Measurements from ENCODE around the gene SS18L1. TPM values are rescaled to one million over a fixed set of nuclear protein-coding genes. Genes with fewer than 3 reads are reported as not detected.

SS18L1 gene
- total RNA-seq, 1 experiment from 2014 or later = 29.0 TPM

GRCh38 chr20:62216636-62217566 lies 73.3 kb downstream of the SS18L1 start:
- no peak overlapping the region for H3K27ac ChIP-seq
- ChIA-PET CTCF (interaction anchor here (0.6 kb wide), 1 partner anchor 206 kb away, joined by 8 read pairs; no protein-coding TSS in a partner anchor), POLR2A (ENCODE audit: unreplicated experiment) (no interaction called here)
- H3K27me3 ChIP-seq (ENCODE audit: insufficient read depth, low read depth) = peaks cover 81% of the 10 kb centered on the region
- H3K9me3 ChIP-seq (ENCODE audit: insufficient read depth, low read depth) = no peaks in the 10 kb centered on the region
- DNase-seq = no peak
- no peaks in the 10 kb centered on the region for H3K4me1 ChIP-seq (replicated peaks; ENCODE audit: insufficient read depth)
- no TSS peak for BruUV-seq (replicated peaks)
- no peak overlapping the region for H2AFZ ChIP-seq
- intact Hi-C loops (cut with micrococcal nuclease; ENCODE audit: unreplicated experiment) = no loop called here
- no peak for TF ChIP-seq CTCF (conservative IDR thresholded peaks at IDR 0.05)
- no peak for TF ChIP-seq EZH2 (IDR thresholded peaks at IDR 0.05; ENCODE audit: low read depth)
- H3K4me2 ChIP-seq = no peak overlapping the region
- H3F3A ChIP-seq (ENCODE audit: insufficient read depth, low read depth) = peaks cover 9% of the 10 kb centered on the region
- no peak overlapping the region for H3K4me3 ChIP-seq
- no peaks in the 10 kb centered on the region for H3K36me3 ChIP-seq (ENCODE audit: low read depth)
- H3K9me2 ChIP-seq (ENCODE audit: insufficient read depth) = no peaks in the 10 kb centered on the region
- no peaks in the 10 kb centered on the region for H3K79me2 ChIP-seq (ENCODE audit: low read depth)
- peaks cover 10% of the 10 kb centered on the region; the same call in 1 of the 2 replicates for H4K20me1 ChIP-seq (ENCODE audit: insufficient read depth)

GRCh38 chr20:62217913-62218773 lies 74.6 kb downstream of the SS18L1 start:
- ChIA-PET CTCF (no interaction called here), POLR2A (ENCODE audit: unreplicated experiment) (no interaction called here)
- Histone ChIP-seq H2AFZ (no peak overlapping the region), H3F3A (ENCODE audit: insufficient read depth, low read depth) (peaks cover 9% of the 10 kb centered on the region), H3K27me3 (ENCODE audit: insufficient read depth, low read depth) (peaks cover 88% of the 10 kb centered on the region), H4K20me1 (ENCODE audit: insufficient read depth) (peaks cover 10% of the 10 kb centered on the region; the same call in 1 of the 2 replicates), H3K4me2 (no peak overlapping the region), H3K27ac (no peak overlapping the region), H3K36me3 (ENCODE audit: low read depth) (no peaks in the 10 kb centered on the region), H3K4me1 (replicated peaks; ENCODE audit: insufficient read depth) (no peaks in the 10 kb centered on the region), H3K9me3 (ENCODE audit: insufficient read depth, low read depth) (no peaks in the 10 kb centered on the region), H3K4me3 (no peak overlapping the region), H3K79me2 (ENCODE audit: low read depth) (no peaks in the 10 kb centered on the region), H3K9me2 (ENCODE audit: insufficient read depth) (no peaks in the 10 kb centered on the region)
- no TSS peak for BruUV-seq (replicated peaks)
- TF ChIP-seq CTCF (conservative IDR thresholded peaks at IDR 0.05) = no peak
- no peak for TF ChIP-seq EZH2 (IDR thresholded peaks at IDR 0.05; ENCODE audit: low read depth)
- no peak for DNase-seq
- intact Hi-C loops (cut with micrococcal nuclease; ENCODE audit: unreplicated experiment) = no loop called here

GRCh38 chr20:62219101-62219991 lies 75.8 kb downstream of the SS18L1 start:
- H3K27me3 ChIP-seq (ENCODE audit: insufficient read depth, low read depth) = peaks cover 93% of the 10 kb centered on the region
- H4K20me1 ChIP-seq (ENCODE audit: insufficient read depth) = 0 out of 2 replicates have a peak, but pooled peaks cover 4% of the 10 kb centered on the region
- H3K9me2 ChIP-seq (ENCODE audit: insufficient read depth) = no peaks in the 10 kb centered on the region
- TF ChIP-seq CTCF (conservative IDR thresholded peaks at IDR 0.05) (no peak), EZH2 (IDR thresholded peaks at IDR 0.05; ENCODE audit: low read depth) (no peak)
- peaks cover 9% of the 10 kb centered on the region for H3F3A ChIP-seq (ENCODE audit: insufficient read depth, low read depth)
- CTCF ChIA-PET = no interaction called here
- H3K4me1 ChIP-seq (replicated peaks; ENCODE audit: insufficient read depth) = no peaks in the 10 kb centered on the region
- POLR2A ChIA-PET (ENCODE audit: unreplicated experiment) = no interaction called here
- DNase-seq = no peak
- H3K4me3 ChIP-seq = no peak overlapping the region
- BruUV-seq (replicated peaks) = no TSS peak
- intact Hi-C loops (cut with micrococcal nuclease; ENCODE audit: unreplicated experiment) = no loop called here
- H3K9me3 ChIP-seq (ENCODE audit: insufficient read depth, low read depth) = no peaks in the 10 kb centered on the region
- no peak overlapping the region for H2AFZ ChIP-seq
- no peak overlapping the region for H3K27ac ChIP-seq
- H3K79me2 ChIP-seq (ENCODE audit: low read depth) = no peaks in the 10 kb centered on the region
- H3K36me3 ChIP-seq (ENCODE audit: low read depth) = no peaks in the 10 kb centered on the region
- no peak overlapping the region for H3K4me2 ChIP-seq
